ENCODE results near the gene TLN1.

The TLN1 gene

GRCh38 chr9:35712762-35713400 lies 19.1 kb downstream of the TLN1 start:
- in situ Hi-C loops (cut with HindIII; ENCODE audit: low sequenced_read_pairs), result loop anchor here (5.0 kb wide), 1 partner anchor 66 kb away; no protein-coding TSS in a partner anchor

DNA sequence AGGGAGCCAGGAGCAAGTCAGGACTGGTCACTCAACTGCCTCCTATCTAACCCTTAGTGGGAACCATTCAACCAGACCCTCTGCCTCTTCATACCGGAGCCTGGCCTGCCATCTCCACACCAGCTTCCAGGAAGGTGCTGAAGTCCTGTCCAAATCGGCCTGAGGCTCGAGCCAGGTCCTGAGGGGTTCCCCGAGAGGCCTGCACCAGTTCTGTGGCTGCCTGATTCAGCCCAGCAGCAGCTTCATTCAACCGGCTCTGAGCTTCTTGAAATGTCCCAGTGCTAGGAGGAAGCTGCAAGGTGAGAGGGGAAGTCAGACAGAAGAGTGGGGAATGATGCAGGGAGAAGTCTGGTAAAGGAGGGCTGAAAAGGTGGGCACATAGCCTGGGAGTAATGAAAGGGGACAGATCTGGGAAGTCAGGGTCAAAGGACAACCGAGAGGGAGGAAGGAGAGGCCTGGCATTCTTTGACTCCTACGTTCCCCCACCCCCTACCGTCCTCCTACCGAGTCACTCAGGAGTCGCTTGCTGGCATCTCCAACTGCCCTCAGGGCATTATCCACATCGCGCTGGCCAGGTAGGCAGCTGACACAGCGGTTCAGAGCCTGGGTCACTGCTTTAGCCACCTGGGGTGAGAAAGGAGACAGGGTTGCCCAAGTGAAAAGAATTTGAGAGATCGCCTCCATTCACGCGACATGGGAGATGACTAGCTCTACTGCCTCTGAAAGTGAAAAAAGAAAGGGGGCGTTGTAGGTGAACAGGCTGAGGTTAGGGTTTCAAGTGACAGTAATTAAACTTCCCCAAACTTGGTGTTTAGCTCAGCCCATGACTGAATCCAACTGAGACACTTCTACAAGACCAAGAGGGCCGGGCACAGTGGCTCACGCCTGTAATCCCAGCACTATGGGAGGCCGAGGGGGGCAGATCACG lies 20.2 kb downstream of the TLN1 start:
- in situ Hi-C loops (cut with HindIII; ENCODE audit: low sequenced_read_pairs), result loop anchor here (5.0 kb wide), 1 partner anchor 64 kb away; no protein-coding TSS in a partner anchor

DNA sequence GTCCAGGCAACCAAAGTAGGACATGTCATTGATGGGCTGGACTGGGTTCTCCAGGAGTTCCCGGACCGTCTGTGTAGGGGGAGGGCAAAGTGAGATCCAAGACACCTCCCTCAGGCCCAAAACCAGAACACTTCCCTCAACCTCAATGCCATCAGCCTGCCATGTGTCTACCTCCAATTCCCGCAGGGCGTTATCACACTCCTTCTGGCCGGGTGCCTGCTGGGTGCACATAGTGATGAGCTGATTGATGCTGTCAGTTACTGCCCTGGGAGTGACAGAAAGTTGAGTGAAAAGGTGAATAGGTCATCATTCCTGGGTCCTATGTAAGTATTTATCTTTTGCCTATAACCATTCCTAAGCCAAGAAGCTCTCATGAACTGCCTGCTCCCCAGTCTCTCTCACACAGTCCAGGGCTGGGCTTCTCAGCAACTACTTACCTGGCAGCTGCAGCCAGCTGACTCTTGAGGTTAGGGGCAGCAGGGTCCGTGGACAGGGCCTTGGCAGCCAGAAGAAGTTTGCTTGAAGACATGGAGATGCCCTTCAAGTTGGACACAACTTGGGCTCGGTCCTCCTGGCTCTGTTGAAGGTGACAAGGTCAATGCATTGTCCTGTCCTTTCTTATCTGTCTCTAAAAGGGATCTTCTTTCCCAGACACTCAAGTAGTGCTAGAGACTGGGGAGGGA lies 21.0 kb downstream of the TLN1 start:
- in situ Hi-C loops (cut with HindIII; ENCODE audit: low sequenced_read_pairs), result loop anchor here (5.0 kb wide), 1 partner anchor 64 kb away; no protein-coding TSS in a partner anchor

GRCh38 chr9:35708146-35708545 lies 23.8 kb downstream of the TLN1 start:
- in situ Hi-C loops (cut with HindIII; ENCODE audit: low sequenced_read_pairs), result no loop called here

DNA sequence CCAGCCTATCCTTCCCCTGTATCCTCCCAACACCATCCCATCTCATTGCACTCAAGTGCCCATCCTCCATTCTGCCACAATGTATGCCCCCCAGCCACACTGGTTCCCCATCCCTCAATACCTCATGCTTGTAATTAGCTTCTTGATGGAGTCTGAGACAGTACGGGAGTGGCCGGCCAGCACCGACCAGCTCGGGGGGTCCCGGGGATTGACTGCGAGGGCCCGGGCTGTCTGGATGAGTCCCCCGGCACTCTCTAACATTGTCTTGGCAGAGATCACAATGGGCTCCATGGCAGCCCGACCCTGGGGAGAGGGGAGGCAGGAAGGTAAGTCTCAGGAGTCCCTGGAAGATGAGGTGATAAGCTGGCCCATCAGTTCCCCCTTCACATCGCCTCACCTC lies 25.0 kb downstream of the TLN1 start:
- in situ Hi-C loops (cut with HindIII; ENCODE audit: low sequenced_read_pairs), result no loop called here

- in situ Hi-C loops (cut with HindIII; ENCODE audit: low sequenced_read_pairs), result no loop called here
These were observed 26.1 kb downstream of the TLN1 start for GRCh38 chr9:35705836-35706430.

DNA sequence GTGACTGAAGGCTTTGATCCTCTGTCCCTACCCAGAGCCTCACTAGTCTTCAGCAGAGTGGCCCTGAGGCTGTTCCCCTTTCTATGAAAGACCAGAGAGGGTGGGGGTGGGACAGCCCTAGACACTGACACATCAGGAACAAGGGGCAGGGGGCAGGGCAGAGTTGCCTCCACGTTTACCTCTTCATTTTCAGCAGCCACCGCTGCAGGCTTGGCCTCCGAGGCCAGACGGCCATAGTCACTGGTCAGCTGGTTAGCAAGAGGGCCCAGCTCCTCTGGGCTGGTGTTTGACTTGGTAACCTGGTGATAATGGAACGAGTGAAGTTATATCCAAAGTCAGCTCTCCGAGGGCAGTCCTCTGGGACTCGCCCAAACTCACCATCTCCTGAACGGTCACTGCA lies 26.6 kb downstream of the TLN1 start:
- in situ Hi-C loops (cut with HindIII; ENCODE audit: low sequenced_read_pairs), result no loop called here

- in situ Hi-C loops (cut with HindIII; ENCODE audit: low sequenced_read_pairs), result no loop called here
These were observed 27.9 kb downstream of the TLN1 start for GRCh38 chr9:35703906-35704672.

DNA sequence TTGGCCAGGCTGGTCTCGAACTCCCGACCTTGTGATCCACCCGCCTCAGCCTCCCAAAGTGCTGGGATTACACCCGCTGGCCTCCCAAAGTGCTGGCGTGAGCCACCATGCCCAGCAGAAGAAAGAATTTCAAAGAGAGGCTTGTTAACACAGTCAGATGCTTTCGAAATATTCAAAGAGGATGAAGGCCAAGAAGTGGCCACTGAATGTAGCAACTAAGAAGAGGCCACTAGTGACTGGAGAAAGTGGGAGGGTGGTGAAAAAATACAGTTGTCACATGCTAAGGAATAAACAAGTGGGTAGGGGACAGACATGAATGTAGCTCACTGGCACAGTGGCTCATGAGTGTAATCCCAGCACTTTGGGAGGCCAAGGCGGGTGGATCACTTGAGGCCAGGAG lies 29.3 kb downstream of the TLN1 start:
- in situ Hi-C loops (cut with HindIII; ENCODE audit: low sequenced_read_pairs), result no loop called here

GRCh38 chr9:35700942-35701341 lies 31.1 kb downstream of the TLN1 start:
- in situ Hi-C loops (cut with HindIII; ENCODE audit: low sequenced_read_pairs), result no loop called here

DNA sequence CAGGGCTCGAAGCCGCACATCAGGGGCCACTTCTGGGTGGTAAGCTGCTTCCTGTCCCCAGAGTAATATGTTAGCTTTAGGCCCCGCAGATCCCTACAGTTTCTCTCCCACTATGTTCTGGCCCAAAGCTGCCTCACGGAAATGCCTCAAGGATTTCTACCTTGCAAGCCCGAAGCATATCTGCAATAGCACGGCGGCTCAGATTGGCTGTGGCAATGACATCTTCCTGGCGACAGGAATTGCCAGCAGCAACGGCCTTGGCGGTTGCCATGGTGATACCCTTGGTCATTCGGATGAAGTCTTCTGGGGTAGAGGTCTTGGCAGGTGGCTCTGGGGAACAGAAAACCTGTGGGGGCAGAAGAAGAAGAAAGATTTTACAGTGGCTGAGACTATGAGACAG lies 32.0 kb downstream of the TLN1 start:
- in situ Hi-C loops (cut with HindIII; ENCODE audit: low sequenced_read_pairs), result no loop called here

DNA sequence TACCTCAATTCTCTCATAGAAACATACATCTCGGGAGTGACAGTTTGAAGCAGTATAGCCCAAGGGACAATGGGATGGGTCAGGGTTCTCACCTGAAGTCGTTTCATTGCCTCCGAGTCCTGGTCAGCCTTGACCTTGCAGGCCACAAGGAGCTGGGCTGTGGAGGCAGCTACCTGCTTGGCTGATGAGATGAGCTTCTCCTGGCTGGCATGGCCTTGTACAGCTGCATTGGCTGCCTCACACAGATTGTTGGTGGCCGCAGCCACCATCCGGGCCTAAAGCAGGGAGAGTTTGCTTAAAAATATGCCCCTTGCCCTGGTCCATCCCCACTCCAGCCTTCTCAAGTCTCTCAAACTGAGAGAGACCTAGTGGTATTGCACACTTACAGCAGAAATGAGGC lies 33.8 kb downstream of the TLN1 start:
- in situ Hi-C loops (cut with HindIII; ENCODE audit: low sequenced_read_pairs), result no loop called here

DNA sequence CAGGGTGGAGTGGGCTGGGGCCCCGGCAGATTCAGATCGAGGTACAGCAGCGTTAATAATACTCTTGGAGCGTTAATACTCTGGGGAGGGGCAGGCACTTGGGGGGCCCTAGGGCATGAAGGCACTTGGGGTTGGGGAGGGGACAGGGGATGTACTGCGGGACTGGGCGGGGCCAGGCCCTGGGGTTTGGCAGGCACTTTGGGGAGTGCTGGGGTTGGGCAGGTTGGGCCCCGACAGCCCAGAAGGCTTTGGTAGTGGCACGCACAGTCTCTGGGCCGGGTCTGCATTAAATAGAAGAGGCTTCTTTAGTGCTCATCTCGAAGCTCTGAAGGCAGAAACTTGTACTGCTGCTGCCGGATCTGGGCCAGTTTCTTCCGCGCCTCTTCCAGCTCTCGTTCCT lies 34.5 kb downstream of the TLN1 start:
- in situ Hi-C loops (cut with HindIII; ENCODE audit: low sequenced_read_pairs), result no loop called here

GRCh38 chr9:35696520-35697215 lies 35.3 kb downstream of the TLN1 start:
- in situ Hi-C loops (cut with HindIII; ENCODE audit: low sequenced_read_pairs), result no loop called here

DNA sequence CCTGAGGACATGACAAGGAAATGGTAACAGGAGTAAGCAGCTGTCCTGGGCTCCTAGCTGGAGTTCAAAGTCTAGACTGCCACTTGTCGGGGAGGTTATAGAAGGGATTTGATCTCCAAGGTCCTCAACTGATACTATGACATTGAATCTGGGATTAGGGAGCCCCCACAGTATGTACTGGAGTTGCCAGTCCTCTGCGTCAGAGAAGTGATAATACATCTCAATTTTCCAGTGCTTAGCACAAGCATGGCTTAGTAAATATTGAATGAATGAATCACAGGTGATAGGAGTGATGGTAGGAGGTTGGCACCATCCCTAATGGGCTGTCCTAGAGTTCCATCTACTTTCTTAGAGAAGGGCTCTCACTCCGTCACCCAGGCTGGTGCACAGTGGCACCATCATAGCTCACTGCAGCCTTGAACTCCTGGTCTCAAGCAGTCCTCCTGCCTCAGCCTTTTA lies 36.0 kb downstream of the TLN1 start:
- in situ Hi-C loops (cut with HindIII; ENCODE audit: low sequenced_read_pairs), result no loop called here

- in situ Hi-C loops (cut with HindIII; ENCODE audit: low sequenced_read_pairs), result no loop called here
These were observed 40.2 kb downstream of the TLN1 start for GRCh38 chr9:35691757-35692301.

DNA sequence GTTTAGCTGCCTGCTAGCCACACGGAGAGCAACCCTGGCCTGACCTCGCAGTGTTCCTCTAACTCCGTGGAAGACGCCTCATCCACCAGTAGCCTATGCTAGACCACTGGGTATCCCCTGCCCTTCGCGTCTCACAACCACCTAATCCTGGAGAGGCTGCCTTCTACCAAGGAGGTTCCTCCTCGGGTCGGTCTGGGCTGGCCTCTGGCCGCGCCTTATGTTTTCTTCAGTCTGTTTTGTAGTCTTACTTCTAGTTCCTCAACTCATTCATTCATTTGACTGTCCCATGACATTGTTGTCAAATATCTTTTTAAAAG lies 40.7 kb downstream of the TLN1 start:
- in situ Hi-C loops (cut with HindIII; ENCODE audit: low sequenced_read_pairs), result no loop called here

GRCh38 chr9:35690614-35691333 lies 41.2 kb downstream of the TLN1 start:
- in situ Hi-C loops (cut with HindIII; ENCODE audit: low sequenced_read_pairs), result no loop called here

DNA sequence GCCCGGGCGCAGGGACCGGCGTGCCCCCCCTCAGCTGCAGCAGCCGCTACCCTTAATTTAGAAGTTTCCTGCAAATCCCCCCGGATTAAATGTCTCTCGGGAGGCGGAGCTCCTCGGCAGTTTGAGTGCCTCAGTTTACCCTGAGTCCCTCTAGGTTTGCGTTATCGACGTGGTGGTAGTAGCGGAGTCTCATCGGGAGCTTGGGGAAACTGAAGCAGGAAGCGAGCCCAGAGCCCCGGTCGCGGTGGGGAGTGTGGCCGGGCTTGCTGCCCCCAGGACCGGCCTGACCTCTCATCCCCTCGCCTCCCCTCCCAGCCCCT lies 41.7 kb downstream of the TLN1 start:
- in situ Hi-C loops (cut with HindIII; ENCODE audit: low sequenced_read_pairs), result no loop called here

Measured in endothelial cell of hepatic sinusoid (primary cell).